GM12878 (cell line): ENCODE measurements around the gene LRRC3B. TPM values are rescaled to one million over a fixed set of nuclear protein-coding genes. Genes with fewer than 3 reads are reported as not detected.

ENCODE experiments used
- ATAC-seq: fragments of 200-7000 bp; cut with Tn5 transposase; 3 replicates; pipeline ENCODE4 v1.9.1; 2020; ENCODE audit warnings: mild to moderate bottlenecking, moderate library complexity
- BruUV-seq: library from RNA; stranded (reverse); fragments of 400-500 nt; replicated peaks from 2 replicates; lab custom pipeline; 2021; lab: Mats Ljungman, UMichigan
- CTCF ChIA-PET: fragments of 300-600 bp; sonication (Branson Sonifier 250); formaldehyde crosslinking; extraction: SDS; loops from one replicate; lab custom pipeline; 2021; ENCODE audit warnings: inconsistent platforms; lab: Yijun Ruan, JAX
- POLR2A ChIA-PET: fragments of 350-600 bp; formaldehyde crosslinking; extraction: SDS; loops from one replicate; lab custom pipeline; 2021; ENCODE audit warnings: inconsistent platforms; lab: Charles Lee
- RAD21 ChIA-PET: fragments of 300-600 bp; sonication (Branson Sonifier 250); formaldehyde crosslinking; loops from one replicate; lab custom pipeline; 2023; ENCODE audit warnings: antibody characterized with exemption; ENCODE audit not compliant: unreplicated experiment; lab: Charles Lee
- SMC1A ChIA-PET: fragments of 300-600 bp; sonication (Branson Sonifier 250); formaldehyde crosslinking; loops from one replicate; lab custom pipeline; 2023; ENCODE audit not compliant: unreplicated experiment, uncharacterized antibody; lab: Charles Lee
- DNase-seq: peaks from one replicate; pipeline ENCODE4 v3.0.0-alpha.2; 2011; ENCODE audit warnings: low read depth, low spot score
- FAIRE-seq: peaks from 3 replicates; lab custom pipeline; 2011; peaks lifted over from hg19 to GRCh38; lab: Jason Lieb, UNC
- H2AFZ ChIP-seq: 2 replicates; pipeline ENCODE4 v1.6.0; 2011; ENCODE audit warnings: low read depth, low read length, control low read depth; ENCODE audit not compliant: control insufficient read depth
- H3K27ac ChIP-seq: 2 replicates; pipeline ENCODE4 v1.5.1; 2011; ENCODE audit warnings: control low read depth; ENCODE audit not compliant: control insufficient read depth, insufficient read depth
- H3K27me3 ChIP-seq, 2 experiments: replicated peaks in 1 of 2; 2 replicates each; pipeline versions ENCODE4 v1.6.0 to v1.6.1; 2011; ENCODE audit warnings: low read length in 1 of 2; ENCODE audit not compliant: control insufficient read depth in 2 of 2, insufficient read depth in 2 of 2
- H3K36me3 ChIP-seq, 2 experiments: 2 replicates each; pipeline ENCODE4 v1.5.1; 2011; ENCODE audit warnings: low read length in 1 of 2; ENCODE audit not compliant: control insufficient read depth in 2 of 2, insufficient read depth in 2 of 2
- H3K4me1 ChIP-seq: 2 replicates; pipeline ENCODE4 v1.6.1; 2011; ENCODE audit warnings: mild to moderate bottlenecking, low read length, moderate library complexity, mixed read lengths; ENCODE audit not compliant: control insufficient read depth, insufficient read depth
- H3K4me2 ChIP-seq: 2 replicates; pipeline ENCODE4 v1.6.0; 2011; ENCODE audit warnings: control low read depth; ENCODE audit not compliant: control insufficient read depth, insufficient read depth
- H3K4me3 ChIP-seq: fragments of 200-600 bp; sonication (generic); 2 replicates; pipeline ENCODE4 v1.5.1; 2016
- H3K79me2 ChIP-seq: 2 replicates; pipeline ENCODE4 v1.6.0; 2011; ENCODE audit warnings: low read length; ENCODE audit not compliant: control insufficient read depth, insufficient read depth
- H3K9ac ChIP-seq: 2 replicates; pipeline ENCODE4 v1.8.0; 2011; ENCODE audit warnings: low read length, control low read depth, mixed read lengths; ENCODE audit not compliant: control insufficient read depth, insufficient read depth
- H3K9me3 ChIP-seq: replicated peaks from 3 replicates; pipeline ENCODE4 v1.5.1; 2011; ENCODE audit warnings: mild to moderate bottlenecking, low read length; ENCODE audit not compliant: control insufficient read depth, insufficient read depth
- H4K20me1 ChIP-seq: 2 replicates; pipeline ENCODE4 v1.6.0; 2011; ENCODE audit not compliant: control insufficient read depth, insufficient read depth
- BACH1 ChIP-seq: fragments of 450-650 bp; IDR thresholded peaks from 2 replicates; pipeline ENCODE4 v1.6.1; 2017; ENCODE audit warnings: mild to moderate bottlenecking, borderline replicate concordance
- CEBPB ChIP-seq, 2 experiments: fragments of 150-350 bp in 1 of 2; IDR thresholded peaks; 2 replicates each; pipeline ENCODE4 v1.6.1; 2012 to 2014; ENCODE audit warnings: low read depth in 2 of 2, low read length in 2 of 2, borderline replicate concordance in 1 of 2, inconsistent platforms in 1 of 2
- CREM ChIP-seq: IDR thresholded peaks from 2 replicates; pipeline ENCODE4 v1.6.1; 2014; ENCODE audit warnings: antibody characterized with exemption, low read depth
- ETV6 ChIP-seq, 2 experiments: fragments of 450-650 bp in 1 of 2; IDR thresholded peaks in 1 of 2; conservative IDR thresholded peaks in 1 of 2; 2 replicates each; pipeline ENCODE4 v1.6.1; 2014; ENCODE audit warnings: antibody characterized with exemption in 1 of 2, borderline replicate concordance in 1 of 2, low read depth in 1 of 2, mild to moderate bottlenecking in 1 of 2, moderate library complexity in 1 of 2
- HDAC2 ChIP-seq: fragments of 200-600 bp; sonication (generic); IDR thresholded peaks from 2 replicates; pipeline ENCODE4 v1.6.1; 2017
- HDAC6 ChIP-seq: fragments of 200-600 bp; sonication (generic); IDR thresholded peaks from one replicate; pipeline ENCODE4 v1.8.0; 2017; ENCODE audit warnings: antibody characterized with exemption; ENCODE audit not compliant: unreplicated experiment
- IKZF2 ChIP-seq, 2 experiments: fragments of 450-650 bp; IDR thresholded peaks; 2 replicates each; pipeline ENCODE4 v1.6.1; 2017; ENCODE audit warnings: mild to moderate bottlenecking in 2 of 2, moderate library complexity in 2 of 2
- NFXL1 ChIP-seq: fragments of 450-650 bp; IDR thresholded peaks from 2 replicates; pipeline ENCODE4 v1.6.1; 2017; ENCODE audit warnings: antibody characterized with exemption, mild to moderate bottlenecking, borderline replicate concordance
- NFYA ChIP-seq: IDR thresholded peaks from 2 replicates; pipeline ENCODE4 v1.6.1; 2011; ENCODE audit warnings: low read depth, mild to moderate bottlenecking, low read length, improper control_type of control experiment, borderline replicate concordance
- RAD21 ChIP-seq: IDR thresholded peaks from 2 replicates; pipeline ENCODE4 v1.6.1; 2011; ENCODE audit warnings: mild to moderate bottlenecking, low read depth, low read length, moderate library complexity; ENCODE audit not compliant: insufficient read depth
- SRF ChIP-seq, 2 experiments: IDR thresholded peaks; 2 replicates each; pipeline ENCODE4 v1.6.1; 2011; ENCODE audit warnings: low read depth in 2 of 2, low read length in 2 of 2, mild to moderate bottlenecking in 1 of 2, moderate library complexity in 1 of 2
- ZBED1 ChIP-seq: IDR thresholded peaks from 2 replicates; pipeline ENCODE4 v1.6.1; 2016; ENCODE audit warnings: borderline replicate concordance
- ZNF24 ChIP-seq: fragments of 450-650 bp; IDR thresholded peaks from 2 replicates; pipeline ENCODE4 v1.6.1; 2017; ENCODE audit warnings: antibody characterized with exemption, mild to moderate bottlenecking
- WGBS: methylation state at CpG from one replicate; pipeline ENCODE4 v1.1.6; 2016; ENCODE audit warnings: low lambda C conversion rate; ENCODE audit not compliant: insufficient replicate concordance, insufficient coverage; ENCODE audit errors: missing lambda C conversion rate; 5-methylcytosine and 5-hydroxymethylcytosine counted together
- in situ Hi-C: fragments of 300-500 bp; cut with MboI; formaldehyde crosslinking; loops from 9 replicates; pipeline ENCODE4 v1.14.3; 2018; ENCODE audit warnings: mixed read lengths
- intact Hi-C: fragments of 100-400 bp; cut with micrococcal nuclease; formaldehyde crosslinking; loops from one replicate; pipeline ENCODE4 v1.14.2; 2022; ENCODE audit not compliant: unreplicated experiment
- polyA plus RNA-seq, 11 experiments: library from polyadenylated mRNA; depleted of rRNA in 4 of 11; unstranded in 6 of 11; stranded (reverse) in 5 of 11; fragments of >200 nt; fragmentation: Nextera tagmentation in 4 of 11; fragmentation: Illumina TruSeq in 1 of 11; extraction: Ambion mirVana in 4 of 11; extraction: Trizol in 1 of 11; gene quantifications; 1 replicate in 1 of 11; 2 replicates in 10 of 11; pipeline versions ENCODE4 v1.2.1 to v1.2.3, GENCODE V29; 2011 to 2016; ENCODE audit warnings: inconsistent platforms in 2 of 11, missing spikeins in 2 of 11, low read depth in 1 of 11
- total RNA-seq, 4 experiments: library from RNA; depleted of rRNA in 3 of 4; stranded (reverse); fragments of >200 nt in 3 of 4; fragmentation: Illumina TruSeq in 1 of 4; extraction: Trizol in 1 of 4; gene quantifications; 2 replicates each; pipeline versions ENCODE4 v1.2.1 to v1.2.3, GENCODE V29; 2013 to 2021
- TF ChIP-seq, protein P1 (sequence below): IDR thresholded peaks from 2 replicates; pipeline ENCODE4 v1.6.1; 2012; ENCODE audit warnings: low read depth, low read length, improper control_type of control experiment
- TF ChIP-seq, protein P2 (sequence below): fragments of 450-650 bp; IDR thresholded peaks from 2 replicates; pipeline ENCODE4 v1.6.1; 2017; ENCODE audit warnings: mild to moderate bottlenecking, moderate library complexity
- TF ChIP-seq, protein P3 (sequence below): fragments of 450-650 bp; IDR thresholded peaks from 2 replicates; pipeline ENCODE4 v1.6.1; 2017; ENCODE audit warnings: borderline replicate concordance
- TF ChIP-seq, protein P4 (sequence below): fragments of 450-650 bp; formaldehyde crosslinking; IDR thresholded peaks from 2 replicates; pipeline ENCODE4 v1.4.0; 2020; ENCODE audit warnings: mild to moderate bottlenecking, moderate library complexity

The LRRC3B gene
- total and polyA plus RNA-seq, 10 of the 15 experiments (the other 5 are each of a cell fraction or from before 2014, with no cell fraction given) = not detected

DNA sequence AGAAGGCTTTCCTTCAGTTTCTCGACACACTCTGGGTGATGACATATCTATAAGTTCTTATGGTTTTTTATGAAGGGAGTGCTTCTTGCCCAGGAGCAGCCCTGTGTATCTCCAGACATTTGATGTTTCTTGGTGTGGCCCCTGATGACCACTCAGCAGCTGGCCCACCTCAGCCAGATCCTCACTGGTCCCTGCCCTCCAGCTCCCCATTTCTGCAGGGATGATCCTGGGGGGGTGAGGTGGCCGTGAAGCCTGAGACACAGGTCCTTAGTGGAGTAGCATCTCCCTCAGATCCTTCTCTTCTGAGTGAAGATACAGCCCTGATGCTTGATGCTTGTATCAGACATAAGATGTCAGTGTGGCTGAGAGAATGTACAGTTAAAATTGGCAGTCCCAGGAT lies 127.7 kb downstream of the LRRC3B start:
- 2% methylated on average over 2 of the region's 2 CpGs for WGBS
- Histone ChIP-seq H3K9me3 (no peaks in the 10 kb centered on the region), H3K4me1 (no peaks in the 10 kb centered on the region), H4K20me1 (no peaks in the 10 kb centered on the region), H3K4me3 (no peak overlapping the region), H3K79me2 (no peaks in the 10 kb centered on the region), H3K4me2 (no peak overlapping the region), H3K27ac (no peak overlapping the region), H2AFZ (no peak overlapping the region), H3K9ac (no peak overlapping the region)
- in situ Hi-C loops = no loop called here
- intact Hi-C loops = no loop called here
- BruUV-seq = no TSS peak
- ChIA-PET POLR2A (no interaction called here), CTCF (no interaction called here), RAD21 (no interaction called here), SMC1A (no interaction called here)
- FAIRE-seq = no peak
- ATAC-seq = no peak
- no peak for TF ChIP-seq ZNF24
- TF ChIP-seq HDAC2 = no peak
- no peak for TF ChIP-seq RAD21
- TF ChIP-seq ETV6 (conservative IDR thresholded peaks at IDR 0.05 in 1 of 2, IDR thresholded peaks at IDR 0.05 in 1 of 2; ENCODE audit: borderline replicate concordance in 1 of 2, low read depth in 1 of 2) = no peak
- TF ChIP-seq, protein P1, sequence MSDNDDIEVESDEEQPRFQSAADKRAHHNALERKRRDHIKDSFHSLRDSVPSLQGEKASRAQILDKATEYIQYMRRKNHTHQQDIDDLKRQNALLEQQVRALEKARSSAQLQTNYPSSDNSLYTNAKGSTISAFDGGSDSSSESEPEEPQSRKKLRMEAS = no peak
- TF ChIP-seq CREM = no peak
- TF ChIP-seq BACH1 = no peak
- no peak for TF ChIP-seq ZBED1
- no peak for TF ChIP-seq IKZF2 (IDR thresholded peaks at IDR 0.05)
- no peak for TF ChIP-seq SRF (IDR thresholded peaks at IDR 0.05; ENCODE audit: low read depth in 2 of 2, low read length in 2 of 2)
- TF ChIP-seq NFXL1 = no peak
- no peak for TF ChIP-seq HDAC6
- TF ChIP-seq, protein P2, sequence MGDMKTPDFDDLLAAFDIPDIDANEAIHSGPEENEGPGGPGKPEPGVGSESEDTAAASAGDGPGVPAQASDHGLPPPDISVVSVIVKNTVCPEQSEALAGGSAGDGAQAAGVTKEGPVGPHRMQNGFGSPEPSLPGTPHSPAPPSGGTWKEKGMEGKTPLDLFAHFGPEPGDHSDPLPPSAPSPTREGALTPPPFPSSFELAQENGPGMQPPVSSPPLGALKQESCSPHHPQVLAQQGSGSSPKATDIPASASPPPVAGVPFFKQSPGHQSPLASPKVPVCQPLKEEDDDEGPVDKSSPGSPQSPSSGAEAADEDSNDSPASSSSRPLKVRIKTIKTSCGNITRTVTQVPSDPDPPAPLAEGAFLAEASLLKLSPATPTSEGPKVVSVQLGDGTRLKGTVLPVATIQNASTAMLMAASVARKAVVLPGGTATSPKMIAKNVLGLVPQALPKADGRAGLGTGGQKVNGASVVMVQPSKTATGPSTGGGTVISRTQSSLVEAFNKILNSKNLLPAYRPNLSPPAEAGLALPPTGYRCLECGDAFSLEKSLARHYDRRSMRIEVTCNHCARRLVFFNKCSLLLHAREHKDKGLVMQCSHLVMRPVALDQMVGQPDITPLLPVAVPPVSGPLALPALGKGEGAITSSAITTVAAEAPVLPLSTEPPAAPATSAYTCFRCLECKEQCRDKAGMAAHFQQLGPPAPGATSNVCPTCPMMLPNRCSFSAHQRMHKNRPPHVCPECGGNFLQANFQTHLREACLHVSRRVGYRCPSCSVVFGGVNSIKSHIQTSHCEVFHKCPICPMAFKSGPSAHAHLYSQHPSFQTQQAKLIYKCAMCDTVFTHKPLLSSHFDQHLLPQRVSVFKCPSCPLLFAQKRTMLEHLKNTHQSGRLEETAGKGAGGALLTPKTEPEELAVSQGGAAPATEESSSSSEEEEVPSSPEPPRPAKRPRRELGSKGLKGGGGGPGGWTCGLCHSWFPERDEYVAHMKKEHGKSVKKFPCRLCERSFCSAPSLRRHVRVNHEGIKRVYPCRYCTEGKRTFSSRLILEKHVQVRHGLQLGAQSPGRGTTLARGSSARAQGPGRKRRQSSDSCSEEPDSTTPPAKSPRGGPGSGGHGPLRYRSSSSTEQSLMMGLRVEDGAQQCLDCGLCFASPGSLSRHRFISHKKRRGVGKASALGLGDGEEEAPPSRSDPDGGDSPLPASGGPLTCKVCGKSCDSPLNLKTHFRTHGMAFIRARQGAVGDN = no peak
- TF ChIP-seq CEBPB (IDR thresholded peaks at IDR 0.05; ENCODE audit: borderline replicate concordance in 1 of 2, low read depth in 2 of 2, low read length in 2 of 2) = no peak
- no peak for TF ChIP-seq NFYA
- TF ChIP-seq, protein P3, sequence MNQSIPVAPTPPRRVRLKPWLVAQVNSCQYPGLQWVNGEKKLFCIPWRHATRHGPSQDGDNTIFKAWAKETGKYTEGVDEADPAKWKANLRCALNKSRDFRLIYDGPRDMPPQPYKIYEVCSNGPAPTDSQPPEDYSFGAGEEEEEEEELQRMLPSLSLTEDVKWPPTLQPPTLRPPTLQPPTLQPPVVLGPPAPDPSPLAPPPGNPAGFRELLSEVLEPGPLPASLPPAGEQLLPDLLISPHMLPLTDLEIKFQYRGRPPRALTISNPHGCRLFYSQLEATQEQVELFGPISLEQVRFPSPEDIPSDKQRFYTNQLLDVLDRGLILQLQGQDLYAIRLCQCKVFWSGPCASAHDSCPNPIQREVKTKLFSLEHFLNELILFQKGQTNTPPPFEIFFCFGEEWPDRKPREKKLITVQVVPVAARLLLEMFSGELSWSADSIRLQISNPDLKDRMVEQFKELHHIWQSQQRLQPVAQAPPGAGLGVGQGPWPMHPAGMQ = no peak
- TF ChIP-seq, protein P4, sequence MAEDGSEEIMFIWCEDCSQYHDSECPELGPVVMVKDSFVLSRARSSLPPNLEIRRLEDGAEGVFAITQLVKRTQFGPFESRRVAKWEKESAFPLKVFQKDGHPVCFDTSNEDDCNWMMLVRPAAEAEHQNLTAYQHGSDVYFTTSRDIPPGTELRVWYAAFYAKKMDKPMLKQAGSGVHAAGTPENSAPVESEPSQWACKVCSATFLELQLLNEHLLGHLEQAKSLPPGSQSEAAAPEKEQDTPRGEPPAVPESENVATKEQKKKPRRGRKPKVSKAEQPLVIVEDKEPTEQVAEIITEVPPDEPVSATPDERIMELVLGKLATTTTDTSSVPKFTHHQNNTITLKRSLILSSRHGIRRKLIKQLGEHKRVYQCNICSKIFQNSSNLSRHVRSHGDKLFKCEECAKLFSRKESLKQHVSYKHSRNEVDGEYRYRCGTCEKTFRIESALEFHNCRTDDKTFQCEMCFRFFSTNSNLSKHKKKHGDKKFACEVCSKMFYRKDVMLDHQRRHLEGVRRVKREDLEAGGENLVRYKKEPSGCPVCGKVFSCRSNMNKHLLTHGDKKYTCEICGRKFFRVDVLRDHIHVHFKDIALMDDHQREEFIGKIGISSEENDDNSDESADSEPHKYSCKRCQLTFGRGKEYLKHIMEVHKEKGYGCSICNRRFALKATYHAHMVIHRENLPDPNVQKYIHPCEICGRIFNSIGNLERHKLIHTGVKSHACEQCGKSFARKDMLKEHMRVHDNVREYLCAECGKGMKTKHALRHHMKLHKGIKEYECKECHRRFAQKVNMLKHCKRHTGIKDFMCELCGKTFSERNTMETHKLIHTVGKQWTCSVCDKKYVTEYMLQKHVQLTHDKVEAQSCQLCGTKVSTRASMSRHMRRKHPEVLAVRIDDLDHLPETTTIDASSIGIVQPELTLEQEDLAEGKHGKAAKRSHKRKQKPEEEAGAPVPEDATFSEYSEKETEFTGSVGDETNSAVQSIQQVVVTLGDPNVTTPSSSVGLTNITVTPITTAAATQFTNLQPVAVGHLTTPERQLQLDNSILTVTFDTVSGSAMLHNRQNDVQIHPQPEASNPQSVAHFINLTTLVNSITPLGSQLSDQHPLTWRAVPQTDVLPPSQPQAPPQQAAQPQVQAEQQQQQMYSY (CRISPR knock-in tag) = no peak
- TF ChIP-seq, all 136 proteins: peak for 0
- H3K36me3 ChIP-seq = no peaks in the 10 kb centered on the region
- DNase-seq = no peak
- no peaks in the 10 kb centered on the region for H3K27me3 ChIP-seq
